Measurements from ENCODE around the gene DUOX2.
"Not testable (repeated sequence)": the region's sequence is repeated elsewhere in the genome, so short reads cannot be mapped to it uniquely, and the experiment has no call there.

DUOX2 gene

GRCh38 chr15:45118996-45119395 lies 5.0 kb upstream of the DUOX2 start:
- DNase-seq (ENCODE audit: low spot score), result no peak

GRCh38 chr15:45118131-45118588 lies 4.2 kb upstream of the DUOX2 start:
- DNase-seq (ENCODE audit: low spot score), result peak; percentile 93

- no peak for DNase-seq (ENCODE audit: low spot score)
These were observed 3.5 kb upstream of the DUOX2 start for GRCh38 chr15:45117308-45118130.

GRCh38 chr15:45116482-45117307 lies 2.7 kb upstream of the DUOX2 start:
- DNase-seq (ENCODE audit: low spot score), result no peak

- no peak for DNase-seq (ENCODE audit: low spot score)
These were observed 2.1 kb upstream of the DUOX2 start for GRCh38 chr15:45116006-45116481.

- DNase-seq (ENCODE audit: low spot score), result no peak
These were observed 1.4 kb upstream of the DUOX2 start for GRCh38 chr15:45115312-45115820.

- DNase-seq (ENCODE audit: low spot score), result no peak
These were observed 746 bp upstream of the DUOX2 start for GRCh38 chr15:45114751-45115085.

- DNase-seq (ENCODE audit: low spot score), result no peak
These were observed 487 bp downstream of the DUOX2 start for GRCh38 chr15:45113380-45113990.

GRCh38 chr15:45112591-45113379 lies 1.2 kb downstream of the DUOX2 start:
- no peak for DNase-seq (ENCODE audit: low spot score)

GRCh38 chr15:45112143-45112590 lies 1.8 kb downstream of the DUOX2 start:
- no peak for DNase-seq (ENCODE audit: low spot score)

GRCh38 chr15:45111390-45112142 lies 2.4 kb downstream of the DUOX2 start:
- no peak for DNase-seq (ENCODE audit: low spot score)

- no peak for DNase-seq (ENCODE audit: low spot score)
These were observed 3.6 kb downstream of the DUOX2 start for GRCh38 chr15:45110256-45110820.

- DNase-seq (ENCODE audit: low spot score), result no peak
These were observed 5.9 kb downstream of the DUOX2 start for GRCh38 chr15:45107941-45108630.

GRCh38 chr15:45106002-45106790 lies 7.8 kb downstream of the DUOX2 start:
- no peak for DNase-seq (ENCODE audit: low spot score)

GRCh38 chr15:45105586-45105985 lies 8.4 kb downstream of the DUOX2 start:
- DNase-seq (ENCODE audit: low spot score), result no peak

- DNase-seq (ENCODE audit: low spot score), result not testable (repeated sequence)
These were observed 9.8 kb downstream of the DUOX2 start for GRCh38 chr15:45104170-45104569.

GRCh38 chr15:45102226-45102625 lies 11.7 kb downstream of the DUOX2 start:
- DNase-seq (ENCODE audit: low spot score), result no peak

GRCh38 chr15:45101749-45102148 lies 12.2 kb downstream of the DUOX2 start:
- no peak for DNase-seq (ENCODE audit: low spot score)

Measured in pons (tissue), 1 donor.